Epidermal melanocyte (primary cell): ENCODE measurements around the gene DNTTIP2.
"Not testable (repeated sequence)": the region's sequence is repeated elsewhere in the genome, so short reads cannot be mapped to it uniquely, and the experiment has no call there.

Source experiments
- DNase-seq: peaks from one replicate; pipeline ENCODE4 v3.0.0; 2011; ENCODE audit warnings: low spot score; ENCODE audit not compliant: insufficient read length

Gene DNTTIP2

DNA sequence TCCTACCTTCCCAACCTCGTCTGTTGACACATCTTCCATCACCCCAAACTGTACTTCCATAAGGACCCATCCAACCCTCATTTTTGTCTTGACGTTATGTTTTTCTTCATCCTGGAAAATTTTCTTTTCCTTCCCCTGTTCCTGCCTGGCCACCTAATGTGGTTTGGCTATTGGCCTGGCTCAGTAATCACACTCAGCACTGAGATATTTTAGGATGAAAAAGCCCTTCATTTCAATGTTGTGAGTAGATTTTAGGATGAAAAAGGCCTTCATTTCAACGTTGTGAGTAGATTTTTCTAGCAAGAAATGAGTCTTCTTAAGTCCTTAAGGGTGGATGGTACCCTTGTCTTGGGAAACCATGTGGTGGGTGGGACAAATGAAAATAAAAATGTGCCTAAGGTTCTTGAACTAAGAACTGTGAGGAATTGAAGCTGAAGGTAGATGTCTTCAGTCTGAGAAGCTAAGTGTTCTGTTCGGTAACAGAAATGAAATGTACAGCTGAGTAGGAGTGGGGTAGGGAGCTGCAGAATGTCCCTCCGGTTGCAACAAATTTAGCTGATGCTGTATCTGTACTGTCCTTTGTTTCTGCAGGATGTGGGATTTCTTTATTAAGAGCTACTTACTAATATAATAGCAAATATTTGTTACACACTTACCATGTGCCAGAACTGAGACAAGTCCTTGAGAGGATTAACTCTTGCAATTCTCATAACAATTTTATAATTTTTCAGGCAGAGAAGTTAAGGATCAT lies 36.1 kb downstream of the DNTTIP2 start:
- DNase-seq: no peak

DNA sequence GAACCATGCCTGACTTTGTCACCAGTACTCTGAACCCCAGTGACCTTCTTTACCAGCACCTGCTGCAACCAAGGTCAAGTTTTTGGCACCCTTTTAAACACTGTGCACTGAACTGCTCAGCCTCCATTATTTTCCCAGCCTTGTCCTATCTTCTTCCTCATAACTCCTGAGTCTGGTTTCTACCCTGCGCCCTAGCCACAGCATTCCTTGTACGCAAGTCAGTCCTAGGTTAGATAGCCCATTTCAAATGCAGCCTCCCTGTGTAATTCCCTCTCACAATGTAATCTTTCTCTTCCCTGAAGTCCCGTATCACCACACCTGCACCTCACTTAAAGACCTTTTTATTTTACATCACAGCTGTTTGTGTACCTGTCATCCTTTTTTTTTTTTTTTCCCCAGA lies 37.2 kb downstream of the DNTTIP2 start:
- DNase-seq: no peak

- DNase-seq: no peak
Observed at GRCh38 chr1:93840956-93841482, 38.0 kb downstream of the DNTTIP2 start.

GRCh38 chr1:93839753-93840152 lies 39.3 kb downstream of the DNTTIP2 start:
- no peak for DNase-seq

DNA sequence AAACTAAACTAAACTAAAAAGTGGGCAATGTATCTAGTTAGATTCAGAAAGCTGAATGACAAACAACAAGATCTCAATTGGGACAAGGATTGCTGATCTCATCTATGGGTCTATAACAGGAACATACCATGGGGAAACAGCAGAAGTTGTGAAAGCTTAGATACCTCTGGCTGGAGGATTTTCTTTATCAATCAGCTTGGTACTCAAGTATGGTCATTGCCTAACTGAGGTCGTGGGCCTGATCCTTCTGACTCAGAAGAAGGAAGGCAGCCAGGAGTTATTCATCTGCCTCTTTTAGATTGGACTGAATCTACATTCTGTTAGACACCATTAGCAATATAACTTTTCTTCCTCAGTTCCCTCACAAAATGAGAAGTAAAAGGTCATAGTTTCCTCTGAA lies 39.7 kb downstream of the DNTTIP2 start:
- no peak for DNase-seq

GRCh38 chr1:93837961-93838360 lies 41.0 kb downstream of the DNTTIP2 start:
- no peak for DNase-seq

GRCh38 chr1:93833293-93833692 lies 45.7 kb downstream of the DNTTIP2 start:
- DNase-seq: not testable (repeated sequence)

GRCh38 chr1:93829061-93829460 lies 49.9 kb downstream of the DNTTIP2 start:
- no peak for DNase-seq

DNA sequence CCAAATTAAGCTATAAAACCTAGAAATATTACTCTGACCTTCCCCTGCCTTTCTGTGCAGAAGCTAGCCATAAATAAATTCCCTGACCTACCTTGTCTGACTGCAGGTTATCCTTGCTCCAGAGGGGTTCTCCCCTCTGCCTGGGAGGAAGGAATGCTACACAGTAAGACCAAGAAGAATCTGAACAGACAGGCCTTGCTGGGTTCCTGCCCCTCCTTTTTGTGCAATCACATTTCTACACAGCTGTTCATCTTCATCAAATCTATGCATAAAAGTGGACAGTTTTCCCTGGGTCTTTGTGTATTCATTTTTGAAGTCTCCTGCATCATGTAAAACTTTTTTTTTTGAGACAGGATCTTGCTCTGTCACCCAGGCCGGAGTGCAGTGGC lies 50.6 kb downstream of the DNTTIP2 start:
- DNase-seq: no peak

- DNase-seq: no peak
Observed at GRCh38 chr1:93827633-93828366, 51.2 kb downstream of the DNTTIP2 start.

GRCh38 chr1:93827128-93827527 lies 51.9 kb downstream of the DNTTIP2 start:
- DNase-seq: no peak

GRCh38 chr1:93824834-93825233 lies 54.2 kb downstream of the DNTTIP2 start:
- DNase-seq: no peak

DNA sequence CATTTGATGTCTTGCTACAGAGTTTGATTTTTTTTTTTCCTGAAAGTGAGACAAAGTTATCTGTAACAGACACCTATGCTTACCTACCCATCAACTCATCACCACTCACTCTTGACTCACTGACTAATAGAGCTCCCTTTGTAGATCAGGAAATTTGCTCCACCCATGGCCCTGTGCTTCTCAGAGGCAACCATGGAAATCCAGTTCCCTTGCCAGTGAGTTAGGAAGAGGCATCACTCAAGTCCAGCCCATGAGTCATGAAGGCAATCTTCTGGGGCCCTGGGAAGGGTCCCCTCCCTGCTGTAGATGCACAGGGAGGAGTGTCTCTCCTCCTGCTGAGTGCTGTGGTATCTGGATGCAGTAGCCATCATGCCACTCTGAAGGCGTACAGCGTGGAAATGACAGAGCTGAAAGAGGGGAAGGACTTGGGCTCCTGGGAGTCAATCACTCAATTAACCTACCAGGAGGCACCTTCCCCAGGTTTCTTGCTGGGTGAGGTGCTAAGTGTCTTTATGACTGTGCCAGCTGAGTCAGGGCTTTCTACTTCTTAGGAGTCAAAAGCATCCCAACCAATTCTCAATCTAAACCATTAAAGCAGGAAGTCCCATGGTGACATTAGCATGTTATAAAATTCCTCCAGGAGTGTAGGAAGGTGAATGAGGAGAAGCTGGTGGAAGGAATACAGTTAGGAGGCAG lies 56.1 kb downstream of the DNTTIP2 start:
- no peak for DNase-seq

GRCh38 chr1:93821423-93822144 lies 57.4 kb downstream of the DNTTIP2 start:
- no peak for DNase-seq

DNA sequence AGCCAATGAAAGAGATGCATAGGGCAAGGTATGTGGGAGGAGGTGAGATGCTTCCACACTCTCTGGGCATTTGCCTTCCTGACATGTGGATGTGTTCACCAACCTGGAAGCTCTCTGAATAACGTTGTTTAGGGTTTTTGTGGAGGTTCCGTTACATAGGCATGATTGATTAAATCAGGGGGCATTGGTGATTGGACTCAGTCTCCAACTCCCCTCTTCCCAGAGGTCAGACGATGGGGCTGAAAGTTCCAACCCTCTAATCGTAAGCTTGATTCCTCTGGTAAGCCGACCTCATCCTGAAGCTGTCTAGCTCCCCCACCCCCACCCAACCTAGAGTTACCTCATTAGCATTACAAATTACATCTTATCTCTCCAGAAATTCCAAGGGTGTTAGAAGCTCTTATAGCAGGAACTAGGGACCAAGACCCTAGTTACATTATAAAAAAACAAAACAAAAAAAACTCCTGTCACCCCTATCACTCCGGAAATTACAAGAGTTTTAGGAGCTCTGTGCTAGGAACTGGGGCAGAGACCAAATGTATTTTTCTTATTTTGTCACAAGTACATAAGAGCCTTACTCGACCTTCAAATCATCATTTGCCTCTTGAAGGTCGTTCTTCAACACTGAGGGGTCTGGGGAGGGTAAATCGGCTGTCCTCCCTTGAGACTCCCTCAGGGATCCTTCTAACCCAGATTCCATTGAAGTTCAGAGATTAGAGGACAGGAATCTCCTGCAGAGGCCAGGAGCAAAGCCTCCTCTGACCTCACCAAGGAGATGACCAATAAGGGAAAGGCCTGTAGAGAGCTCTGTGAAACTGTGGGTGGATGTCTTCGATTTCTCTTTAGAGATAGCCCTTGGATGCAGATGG lies 58.2 kb downstream of the DNTTIP2 start:
- DNase-seq: no peak

GRCh38 chr1:93818570-93818959 lies 60.4 kb downstream of the DNTTIP2 start:
- DNase-seq: no peak

- DNase-seq: no peak
Observed at GRCh38 chr1:93817819-93818569, 61.0 kb downstream of the DNTTIP2 start.

DNA sequence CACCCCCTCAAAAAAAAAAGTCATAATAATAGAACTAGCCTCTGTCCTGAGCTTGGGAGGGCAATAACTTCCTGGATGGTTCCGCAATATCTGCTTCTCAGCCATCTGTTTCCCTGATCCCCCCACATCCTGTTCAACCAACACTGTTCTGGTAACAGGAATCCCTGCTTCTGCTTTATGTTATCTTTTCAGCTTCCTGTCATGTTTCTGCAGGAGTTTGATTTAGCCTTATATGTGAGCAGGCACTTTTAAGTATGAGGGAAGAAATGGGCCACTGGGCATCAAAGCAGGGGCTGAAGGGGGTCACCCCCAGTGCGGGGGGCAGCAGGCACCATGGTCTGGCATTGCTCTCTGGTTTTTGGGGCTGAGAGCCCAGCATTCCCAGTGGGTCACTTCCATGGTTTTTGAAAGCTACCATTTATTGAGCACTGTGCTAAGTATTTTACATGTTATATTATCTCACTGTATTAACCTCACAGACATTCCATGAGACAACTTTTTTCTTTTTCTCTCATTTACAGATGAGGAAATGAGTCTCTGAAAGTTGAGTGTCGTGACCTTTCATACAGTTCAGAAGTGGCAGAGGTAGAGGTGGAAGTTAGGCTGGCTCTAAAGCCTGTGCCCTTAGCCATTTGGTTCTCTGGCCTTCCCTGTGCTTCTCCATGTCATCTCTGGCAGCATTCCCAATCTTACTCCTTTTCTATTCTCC lies 61.9 kb downstream of the DNTTIP2 start:
- no peak for DNase-seq
